ENCODE results near the gene C6orf15.

Gene C6orf15

GRCh38 chr6:31112478-31112877 is at the start of gene C6orf15:
Gene C6orf15 (minus strand): TSS chr6:31112575. CDS start chr6:31112555, 20 bp downstream.
- no peak for DNase-seq

DNA sequence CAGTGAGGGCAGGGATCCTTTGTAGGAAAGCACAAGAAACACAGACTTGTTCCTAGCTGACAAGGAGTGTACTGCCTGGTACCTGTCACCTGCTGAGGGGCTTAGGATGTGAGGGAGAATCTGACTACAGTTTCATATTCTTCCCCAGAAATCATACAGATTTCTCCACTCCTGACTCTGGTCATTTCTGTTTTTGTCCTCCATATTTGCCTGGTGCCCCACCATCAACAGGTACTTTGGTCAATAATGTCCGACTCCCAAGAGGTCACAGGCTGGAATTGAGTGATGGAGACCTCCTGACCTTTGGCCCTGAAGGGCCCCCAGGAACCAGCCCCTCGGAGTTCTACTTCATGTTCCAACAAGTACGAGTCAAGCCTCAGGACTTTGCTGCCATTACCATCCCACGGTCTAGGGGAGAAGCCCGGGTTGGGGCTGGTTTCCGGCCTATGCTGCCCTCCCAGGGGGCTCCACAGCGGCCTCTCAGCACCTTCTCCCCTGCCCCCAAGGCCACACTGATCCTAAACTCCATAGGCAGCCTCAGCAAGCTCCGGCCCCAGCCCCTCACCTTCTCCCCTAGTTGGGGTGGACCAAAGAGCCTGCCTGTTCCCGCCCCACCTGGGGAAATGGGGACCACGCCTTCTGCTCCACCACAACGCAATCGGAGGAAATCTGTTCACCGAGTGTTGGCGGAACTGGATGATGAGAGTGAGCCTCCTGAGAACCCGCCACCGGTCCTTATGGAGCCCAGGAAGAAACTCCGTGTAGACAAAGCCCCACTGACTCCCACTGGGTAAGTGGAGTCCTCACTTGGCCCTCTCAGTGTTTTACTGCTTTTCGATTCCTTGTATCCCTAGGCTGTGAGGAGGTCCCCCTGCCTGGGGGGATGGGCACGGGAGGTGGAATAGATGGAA is 49.1 kb upstream of the C6orf15 start:
- DNase-seq = no peak

DNA sequence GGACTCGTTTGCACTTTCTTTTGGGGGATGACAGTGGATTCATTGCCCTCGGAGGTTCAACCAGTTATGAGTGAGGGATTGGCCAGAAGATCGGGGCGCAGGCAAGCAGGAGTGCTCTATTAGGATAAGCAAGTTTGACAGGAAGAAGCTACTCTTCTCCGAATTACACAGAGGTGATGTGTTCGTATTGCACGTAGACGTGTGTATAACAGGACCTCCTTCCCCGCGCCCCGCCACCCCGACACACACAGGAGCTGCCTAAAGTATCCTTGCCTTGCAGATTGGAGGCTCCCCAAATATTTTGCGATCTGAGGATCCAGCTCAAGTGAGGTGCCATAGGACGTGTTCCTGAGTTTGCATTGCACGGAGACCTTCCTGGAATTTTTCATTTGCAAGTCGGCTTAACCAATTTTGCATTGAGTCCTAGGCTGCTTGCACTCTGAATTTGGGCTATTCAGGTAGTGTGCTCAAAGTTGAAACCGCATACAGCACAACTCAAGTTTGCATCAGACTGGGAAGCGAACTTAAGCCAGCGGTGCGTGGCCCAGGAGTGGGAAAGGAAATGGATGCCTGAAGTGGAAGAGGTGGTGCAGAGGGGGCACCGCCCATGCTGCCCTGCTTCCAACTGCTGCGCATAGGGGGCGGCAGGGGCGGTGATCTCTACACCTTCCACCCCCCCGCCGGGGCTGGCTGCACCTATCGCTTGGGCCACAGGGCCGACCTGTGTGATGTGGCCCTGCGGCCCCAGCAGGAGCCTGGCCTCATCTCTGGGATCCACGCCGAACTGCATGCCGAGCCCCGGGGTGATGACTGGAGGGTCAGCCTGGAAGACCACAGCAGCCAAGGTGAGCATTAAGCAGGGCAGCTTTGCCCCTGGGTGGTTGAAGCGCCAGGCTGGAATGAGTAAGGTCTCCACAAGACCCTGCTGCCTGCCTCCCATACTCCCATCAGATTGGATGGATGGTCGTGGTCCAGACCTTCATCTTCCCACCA is 46.8 kb upstream of the C6orf15 start:
- DNase-seq = peak in 1 of 2 experiments; percentile 44

- peak; percentile 97 to 99 for DNase-seq
These were observed 45.9 kb upstream of the C6orf15 start, which contains the start of gene TCF19 for GRCh38 chr6:31158140-31158862. Gene TCF19 (plus strand): TSS chr6:31158589. CDS start chr6:31159470, 881 bp downstream.

GRCh38 chr6:31157513-31158139 is 45.3 kb upstream of the C6orf15 start, which contains the start of gene CCHCR1:
Gene CCHCR1 (minus strand): TSS chr6:31157802. CDS start chr6:31157600, 202 bp downstream.
- no peak for DNase-seq

- DNase-seq = no peak
These were observed 44.3 kb upstream of the C6orf15 start for GRCh38 chr6:31156641-31157040.

DNA sequence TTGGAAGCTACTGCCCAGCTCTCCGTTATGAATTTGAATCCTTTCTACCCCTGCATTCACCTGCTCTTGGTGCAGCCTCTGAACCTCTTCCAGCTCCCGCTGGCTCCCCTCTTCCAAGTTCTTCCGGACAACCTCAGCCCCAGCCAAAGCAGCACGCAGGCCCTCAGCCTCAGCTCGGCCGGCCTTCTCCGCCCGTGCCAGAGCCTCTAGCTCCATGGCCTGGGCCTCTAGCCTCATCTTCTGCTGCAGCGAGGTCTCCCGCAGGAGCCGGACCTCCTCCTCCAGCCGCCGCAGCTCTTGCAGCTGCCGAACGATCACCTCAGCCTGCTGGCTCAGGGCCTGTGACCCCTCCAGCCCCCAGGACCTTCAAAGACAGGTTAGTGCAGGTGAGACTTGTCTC is 42.1 kb upstream of the C6orf15 start:
- no peak for DNase-seq

GRCh38 chr6:31152781-31153180 is 40.4 kb upstream of the C6orf15 start:
- no peak for DNase-seq

DNA sequence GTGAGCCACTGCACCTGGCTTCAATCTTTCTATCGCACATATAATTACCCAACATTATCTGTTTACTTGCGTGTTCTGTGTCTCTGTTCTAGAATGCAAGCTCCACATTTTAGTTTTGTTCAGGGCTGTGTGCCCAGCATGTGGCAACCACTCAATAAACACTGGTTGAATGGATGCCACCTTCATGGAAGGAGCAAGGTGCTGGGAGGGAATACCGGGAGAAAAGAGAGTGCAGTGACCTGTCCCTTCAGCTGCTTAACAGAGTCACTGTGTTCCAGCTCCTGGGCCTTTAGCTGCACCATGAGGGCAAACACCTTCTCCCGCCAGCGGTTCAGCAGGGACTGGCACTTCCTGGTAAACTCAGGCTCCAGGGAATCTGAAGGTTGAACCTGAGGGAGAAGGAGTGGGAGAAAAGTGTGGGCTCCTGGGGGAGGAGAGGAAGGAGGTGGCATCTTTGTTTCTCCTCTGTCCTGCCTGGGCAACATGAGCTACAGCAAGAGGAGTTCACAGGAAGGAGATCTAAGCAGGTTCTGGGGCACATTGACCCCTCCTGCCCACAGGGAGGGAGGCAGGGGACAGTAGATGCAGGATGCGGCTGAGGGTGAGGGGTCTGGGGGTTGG is 37.6 kb upstream of the C6orf15 start:
- no peak for DNase-seq

DNA sequence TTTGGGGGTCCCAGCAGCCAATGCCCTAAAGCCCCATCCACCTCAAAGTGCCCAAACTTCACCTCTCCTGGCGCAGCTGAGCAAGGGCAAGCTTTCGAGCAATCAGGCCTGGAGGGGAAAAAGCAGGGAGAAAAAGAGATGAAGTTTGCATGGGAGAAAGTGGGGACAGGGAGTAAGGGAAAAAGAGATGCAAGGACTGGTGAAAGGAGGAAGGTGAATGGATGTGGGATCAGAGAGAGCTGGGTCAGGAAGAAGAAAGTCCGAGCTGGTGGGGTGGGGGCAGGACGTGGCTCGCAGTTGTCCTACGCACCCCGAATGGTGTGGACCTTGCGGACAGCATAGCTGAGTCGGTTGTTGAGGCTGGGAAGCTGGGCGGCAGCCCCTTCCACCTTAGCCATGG is 33.0 kb upstream of the C6orf15 start:
- DNase-seq = no peak

GRCh38 chr6:31144970-31145340 is 32.6 kb upstream of the C6orf15 start:
- DNase-seq = no peak

DNA sequence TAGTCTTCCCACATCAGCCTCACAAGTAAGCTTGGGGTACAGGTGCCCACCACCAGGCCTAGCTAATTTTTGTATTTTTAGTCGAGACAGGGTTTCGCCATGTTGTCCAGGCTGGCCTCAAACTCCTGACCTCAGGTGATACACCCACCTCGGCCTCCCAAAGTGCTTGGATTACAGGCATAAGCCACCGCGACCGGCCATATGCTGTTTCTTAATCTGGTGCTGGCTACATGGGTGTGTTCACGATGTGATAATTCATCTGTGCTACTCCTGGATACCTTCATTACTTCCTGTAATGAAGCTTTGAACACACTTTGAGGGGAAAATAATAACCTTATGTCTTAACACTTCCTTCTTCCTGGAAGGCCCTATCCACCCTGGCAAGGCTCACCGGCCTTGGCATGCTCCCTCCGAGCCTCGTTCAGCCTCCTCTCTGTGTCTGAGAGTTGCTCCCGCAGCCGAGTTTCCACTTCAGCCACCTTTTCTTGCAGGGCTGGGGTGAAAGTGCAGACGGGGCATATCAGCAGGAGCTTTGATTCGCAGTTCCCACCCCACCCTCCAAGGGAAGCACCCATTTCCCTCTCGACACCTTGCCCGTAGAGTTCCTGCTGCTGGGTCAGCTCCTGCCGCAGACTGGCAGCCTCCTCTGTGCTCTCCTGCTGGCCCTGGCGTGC is 32.1 kb upstream of the C6orf15 start:
- DNase-seq = no peak

DNA sequence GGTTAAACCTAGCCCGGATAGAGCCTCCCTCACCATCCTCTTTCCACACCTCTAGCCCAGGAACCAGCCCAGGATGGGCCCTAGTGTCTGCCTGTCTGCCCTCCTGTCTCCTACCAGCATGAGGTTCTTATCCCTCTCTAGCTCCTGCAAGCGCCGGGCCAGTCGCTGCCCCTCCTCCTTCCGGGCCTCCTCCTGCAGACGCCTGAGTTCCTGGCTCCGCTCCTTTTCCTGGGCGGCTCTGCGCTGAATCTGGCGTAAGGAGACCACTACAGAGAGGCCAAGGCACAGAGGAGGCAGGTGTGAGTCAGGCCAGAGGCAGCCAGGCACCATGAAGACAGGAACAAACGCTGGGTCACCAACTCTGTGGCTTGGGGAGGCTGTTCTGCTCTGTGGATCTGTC is 30.8 kb upstream of the C6orf15 start:
- no peak for DNase-seq

GRCh38 chr6:31142361-31142761 is 30.0 kb upstream of the C6orf15 start:
- DNase-seq = no peak

DNA sequence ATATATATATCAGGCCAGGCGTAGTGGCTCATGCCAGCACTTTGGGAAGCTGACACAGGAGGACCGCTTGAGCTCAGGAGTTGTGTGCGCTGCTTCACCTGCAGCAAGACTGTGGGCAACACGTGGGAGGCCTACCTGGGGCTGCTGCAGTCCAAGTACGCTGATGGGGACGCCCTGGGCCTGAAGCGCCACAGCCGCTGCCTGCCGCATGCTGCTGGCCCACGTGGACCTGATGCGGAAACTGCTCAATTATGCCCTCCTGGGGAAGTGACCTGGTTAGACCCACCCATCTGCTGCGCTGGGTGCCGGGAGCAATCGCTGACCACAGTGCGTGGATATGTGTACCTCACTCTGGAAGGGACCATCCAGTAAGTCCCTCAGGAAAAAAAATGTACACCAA is 28.3 kb upstream of the C6orf15 start:
- no peak for DNase-seq

DNA sequence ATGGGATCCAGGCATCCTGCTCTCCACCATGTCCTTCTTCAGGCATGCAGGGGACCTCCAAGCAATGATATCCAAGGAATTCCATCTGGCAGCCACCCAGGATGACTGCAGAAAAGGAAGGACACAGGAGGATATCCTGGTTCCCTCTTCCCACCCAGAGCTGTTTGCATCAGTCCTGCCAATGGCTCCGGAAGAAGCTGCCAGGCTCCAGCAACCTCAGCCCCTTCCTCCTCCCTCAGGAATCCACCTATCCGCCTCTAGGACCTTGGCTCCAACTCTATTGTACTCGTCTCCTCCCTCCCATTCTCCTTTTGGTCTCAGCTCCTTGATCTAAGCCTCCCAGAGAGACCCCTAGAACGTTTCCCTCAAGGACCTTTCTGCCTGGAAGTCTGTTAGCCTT is 27.2 kb upstream of the C6orf15 start:
- DNase-seq = no peak

GRCh38 chr6:31138982-31139381 is 26.6 kb upstream of the C6orf15 start, which contains the start of gene PSORS1C2:
Gene PSORS1C2 (minus strand): TSS chr6:31139066. CDS start chr6:31139026, 40 bp downstream.
- no peak for DNase-seq

GRCh38 chr6:31135710-31136109 is 23.3 kb upstream of the C6orf15 start:
- no peak for DNase-seq

DNA sequence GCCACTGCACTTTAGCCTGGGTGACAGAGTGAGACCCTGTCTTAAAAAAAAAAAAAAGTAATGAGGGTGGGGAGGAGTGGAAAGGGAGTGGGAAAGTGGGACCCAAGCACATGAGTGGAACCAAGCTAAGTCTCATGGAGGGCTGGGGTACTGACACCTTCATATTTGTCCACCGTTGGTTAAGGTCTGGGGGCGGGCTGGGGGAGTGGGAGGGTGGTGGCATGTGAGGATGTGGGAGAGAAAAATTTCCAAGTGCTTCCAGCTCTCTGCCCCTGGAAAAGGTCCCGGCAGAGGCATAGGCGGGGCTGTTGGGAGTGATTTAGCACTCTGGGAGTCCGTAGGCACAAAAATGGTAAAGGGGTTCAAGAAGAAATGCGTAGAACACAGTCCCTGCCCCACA is 20.4 kb upstream of the C6orf15 start:
- DNase-seq = no peak

DNA sequence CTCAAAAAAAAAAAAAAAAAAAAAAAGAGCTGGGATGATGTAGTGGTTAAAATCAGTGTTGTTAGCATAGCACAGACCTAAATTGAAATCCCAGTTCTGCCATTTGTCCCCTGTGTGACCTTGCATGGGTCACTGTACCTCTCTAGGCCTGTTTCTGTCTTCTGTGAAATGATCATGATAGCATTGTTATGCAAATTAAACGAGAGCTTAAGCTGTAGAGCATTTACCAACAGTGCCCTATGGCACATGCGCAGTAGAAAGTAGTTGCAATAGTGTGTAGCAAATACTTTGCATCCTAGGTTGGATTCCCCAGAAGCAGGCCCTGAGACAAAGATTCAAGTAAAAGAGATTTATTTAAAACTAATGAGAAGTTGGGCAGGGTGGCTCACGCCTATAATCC is 19.2 kb upstream of the C6orf15 start:
- DNase-seq = no peak

GRCh38 chr6:31130751-31131150 is 18.4 kb upstream of the C6orf15 start:
- no peak for DNase-seq
